Measurements from ENCODE around the gene N4BP2.

Gene N4BP2

DNA sequence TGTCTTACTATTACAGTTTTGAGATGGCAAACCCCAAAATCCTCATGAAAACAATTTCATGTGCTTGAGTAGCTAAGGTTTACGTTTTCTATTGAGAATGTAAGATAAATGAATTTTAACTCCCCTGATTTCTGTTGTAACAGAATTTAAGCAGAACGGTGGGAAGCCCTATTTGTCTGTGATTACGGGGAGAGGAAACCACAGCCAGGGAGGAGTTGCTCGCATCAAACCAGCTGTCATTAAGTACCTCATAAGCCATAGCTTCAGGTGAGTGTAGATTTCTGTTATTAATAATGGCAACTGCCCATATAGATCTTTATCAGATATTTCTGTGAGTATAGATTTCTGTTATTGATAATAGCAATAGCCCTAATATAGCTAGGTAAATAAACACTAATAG, 96.0 kb downstream of the N4BP2 start:
- no peak for DNase-seq (ENCODE audit: low read depth, low spot score)

DNA sequence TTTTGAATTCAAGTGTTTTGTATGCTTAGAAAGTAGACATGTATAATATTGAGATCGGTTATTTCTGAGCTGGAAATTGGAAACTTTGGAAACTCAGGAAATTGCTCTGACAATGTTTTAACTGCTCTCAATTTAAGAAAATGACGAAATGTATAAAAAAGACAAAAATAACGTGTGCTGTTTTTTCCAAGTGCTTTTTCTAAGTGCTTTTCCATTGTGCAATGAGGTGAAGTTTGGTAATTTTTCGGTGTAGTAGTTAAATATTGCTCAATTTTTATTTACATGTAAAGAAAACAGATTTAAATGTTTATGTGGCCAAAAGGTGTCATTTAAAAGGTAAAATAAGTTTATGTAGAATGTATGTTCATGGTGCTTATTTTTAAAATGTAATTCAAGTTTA, 100.8 kb downstream of the N4BP2 start:
- DNase-seq (ENCODE audit: low read depth, low spot score) = no peak

DNA sequence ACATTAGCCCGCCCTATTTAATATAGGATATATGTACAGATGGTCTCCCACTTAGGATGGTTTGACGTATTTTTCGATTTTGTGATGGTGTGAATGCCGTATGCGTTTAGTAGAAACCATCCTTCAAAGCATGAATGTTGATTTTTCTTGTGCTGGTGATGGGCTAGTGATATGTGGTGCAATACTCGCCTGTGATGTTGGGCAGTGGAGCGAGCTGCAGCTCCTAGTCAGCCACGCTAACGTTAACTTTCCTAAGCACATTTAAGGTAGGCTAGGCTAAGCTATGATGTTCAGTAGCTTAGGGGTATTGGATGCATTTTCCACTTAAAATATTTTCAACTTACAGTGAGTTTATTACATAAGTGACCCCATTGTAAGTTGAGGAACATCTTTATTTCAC, 103.6 kb downstream of the N4BP2 start:
- DNase-seq (ENCODE audit: low read depth, low spot score) = no peak

DNA sequence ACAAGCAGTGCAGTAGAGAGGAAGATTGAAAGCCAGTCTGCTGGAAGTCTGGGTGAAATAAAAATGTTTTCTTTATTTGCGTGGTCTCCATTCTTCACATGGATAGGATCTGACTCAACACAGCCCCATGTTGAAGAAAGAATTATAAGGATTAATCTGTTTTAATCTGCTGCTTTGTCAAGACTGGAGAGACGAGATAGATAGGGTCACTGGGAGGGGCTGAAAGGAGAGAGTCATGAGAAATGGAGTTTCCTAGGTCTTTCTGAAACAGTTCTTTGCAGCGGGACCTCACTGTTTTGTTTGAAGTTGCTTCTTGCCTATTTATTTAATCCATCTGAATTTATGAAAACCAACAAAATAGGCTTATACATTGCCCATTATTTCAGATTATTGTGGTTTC, 107.8 kb downstream of the N4BP2 start:
- DNase-seq (ENCODE audit: low read depth, low spot score) = no peak

DNA sequence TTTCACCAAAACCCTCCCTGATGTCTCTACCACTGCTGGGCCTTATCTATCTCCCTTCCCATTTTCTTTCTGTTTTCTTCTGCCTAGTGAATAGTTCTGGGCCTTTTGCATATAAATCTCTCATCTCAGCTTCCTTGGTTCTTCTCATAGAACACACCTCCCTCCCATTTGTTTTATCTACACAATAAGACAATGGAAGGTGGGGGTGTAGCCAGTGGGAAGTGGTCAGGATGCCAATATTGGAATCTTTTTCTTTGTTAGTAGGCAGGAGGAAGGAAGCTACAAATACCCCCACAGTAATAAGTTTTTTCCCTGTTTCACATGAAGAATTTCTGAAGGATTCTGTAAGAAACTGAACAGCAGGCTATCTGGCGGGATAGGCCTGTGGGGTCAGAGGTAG, 109.3 kb downstream of the N4BP2 start:
- DNase-seq (ENCODE audit: low read depth, low spot score) = no peak

DNA sequence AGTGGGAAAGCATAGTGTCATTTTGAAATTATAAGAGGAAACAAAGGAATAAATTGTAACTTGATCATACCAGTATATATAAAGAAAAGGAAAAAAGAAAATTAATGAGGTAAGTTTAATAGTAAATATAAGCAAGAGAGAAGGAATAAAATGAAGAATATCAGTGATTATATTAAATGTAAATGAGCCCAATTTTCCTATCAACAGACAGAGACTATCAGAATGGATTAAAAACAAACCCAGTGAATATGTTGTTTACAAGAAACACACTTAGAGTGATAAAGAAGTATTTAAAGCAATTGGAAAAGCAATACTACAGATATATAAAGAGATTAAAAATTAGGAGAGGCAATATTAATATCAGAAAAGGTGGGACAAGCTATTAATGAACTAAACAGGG, 111.4 kb downstream of the N4BP2 start:
- no peak for DNase-seq (ENCODE audit: low read depth, low spot score)

DNA sequence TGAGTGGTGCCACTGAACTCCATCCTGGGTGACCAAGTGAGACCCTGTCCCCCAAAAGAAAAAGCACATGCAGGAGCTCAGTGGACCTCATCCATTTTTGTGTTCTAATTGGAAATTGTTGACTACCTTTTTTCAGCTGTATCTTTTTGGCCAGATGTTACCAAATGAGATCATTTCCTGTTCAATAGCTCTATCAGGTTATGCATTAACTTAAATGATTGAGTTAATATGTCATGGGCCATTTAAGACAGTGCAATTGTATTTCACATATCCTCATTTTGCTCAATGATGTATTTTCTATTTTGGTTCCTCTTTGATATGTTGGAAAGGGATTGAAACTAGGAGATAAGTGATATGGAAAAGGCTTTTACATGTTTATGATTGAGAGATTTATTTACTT, 113.9 kb downstream of the N4BP2 start:
- DNase-seq (ENCODE audit: low read depth, low spot score) = no peak

DNA sequence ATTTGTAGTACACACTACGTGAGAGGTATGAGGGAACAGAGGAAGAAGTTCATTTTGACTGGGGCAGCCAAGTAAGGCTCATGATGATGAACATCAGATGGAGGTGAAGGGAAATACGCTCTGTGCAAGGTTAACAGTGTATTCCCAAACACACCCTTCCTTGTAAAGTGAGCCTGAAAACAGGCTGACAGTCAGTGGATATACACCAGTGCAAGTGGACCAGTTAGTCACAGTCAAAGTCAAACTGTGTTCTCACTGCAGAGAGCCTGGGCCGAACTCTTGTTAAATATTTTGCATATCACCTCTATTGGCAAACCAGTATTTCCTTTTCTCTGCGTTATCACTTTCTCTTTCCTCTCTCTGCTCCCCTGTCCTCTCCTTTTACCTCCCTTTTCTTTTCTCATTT, 116.8 kb downstream of the N4BP2 start:
- no peak for DNase-seq (ENCODE audit: low read depth, low spot score)

DNA sequence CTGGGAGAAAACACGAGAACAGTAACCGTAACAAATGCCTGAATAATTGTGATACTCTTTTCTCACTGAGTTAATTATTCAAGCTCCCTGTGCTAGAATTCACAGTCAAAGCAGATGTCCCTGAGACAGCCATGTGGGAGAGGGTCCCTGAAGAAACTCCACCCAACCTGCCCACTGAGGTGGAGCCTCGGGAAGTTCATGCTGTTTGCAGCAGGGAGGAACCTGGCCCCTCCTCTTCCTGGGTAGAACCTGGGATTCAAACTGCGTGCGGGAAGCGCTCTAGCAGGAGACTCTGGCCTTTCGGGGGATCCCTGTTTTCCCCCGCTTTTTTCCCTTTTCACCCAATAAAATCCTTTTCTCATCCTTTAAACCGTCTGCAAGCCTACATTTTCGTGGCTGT, 120.0 kb downstream of the N4BP2 start:
- DNase-seq (ENCODE audit: low read depth, low spot score) = no peak

DNA sequence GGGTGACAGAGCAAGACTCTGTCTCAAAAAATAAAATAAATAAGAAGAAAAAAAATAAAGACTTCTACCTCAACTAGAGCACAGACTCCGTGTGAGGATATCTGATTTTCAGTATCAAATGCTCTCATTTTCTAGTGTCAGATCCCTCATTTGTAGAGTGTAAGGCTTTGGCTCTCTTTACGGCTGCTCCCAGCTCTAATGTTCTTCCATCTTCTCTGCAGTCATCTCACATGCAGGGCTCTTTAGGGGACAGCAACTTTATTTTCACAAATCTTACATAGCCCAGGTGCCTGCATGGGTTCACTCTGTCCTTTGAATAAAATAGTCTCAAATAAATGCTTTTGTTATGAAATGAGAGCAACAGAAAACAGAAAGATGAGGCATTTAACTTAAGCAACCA, 120.9 kb downstream of the N4BP2 start:
- DNase-seq (ENCODE audit: low read depth, low spot score) = no peak

DNA sequence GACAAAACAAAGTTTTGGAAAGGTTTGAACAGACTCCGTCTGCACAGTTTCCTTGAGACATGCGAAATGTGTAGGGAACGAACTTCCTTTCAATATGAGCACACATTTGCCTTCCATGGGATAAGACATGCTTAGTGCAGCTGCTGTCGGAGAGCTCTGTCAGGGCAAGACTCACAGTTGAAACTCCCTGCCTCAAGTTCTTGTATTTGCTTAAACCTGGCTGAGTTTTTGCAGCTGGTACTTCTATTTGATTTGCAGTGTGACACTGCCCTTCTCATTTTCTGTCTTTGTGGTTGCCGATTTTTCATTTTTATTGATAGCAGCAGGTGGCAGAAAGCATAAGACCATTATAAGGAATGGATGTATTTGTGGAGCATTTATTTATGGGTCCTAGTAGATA, 122.0 kb downstream of the N4BP2 start:
- DNase-seq (ENCODE audit: low read depth, low spot score) = no peak

DNA sequence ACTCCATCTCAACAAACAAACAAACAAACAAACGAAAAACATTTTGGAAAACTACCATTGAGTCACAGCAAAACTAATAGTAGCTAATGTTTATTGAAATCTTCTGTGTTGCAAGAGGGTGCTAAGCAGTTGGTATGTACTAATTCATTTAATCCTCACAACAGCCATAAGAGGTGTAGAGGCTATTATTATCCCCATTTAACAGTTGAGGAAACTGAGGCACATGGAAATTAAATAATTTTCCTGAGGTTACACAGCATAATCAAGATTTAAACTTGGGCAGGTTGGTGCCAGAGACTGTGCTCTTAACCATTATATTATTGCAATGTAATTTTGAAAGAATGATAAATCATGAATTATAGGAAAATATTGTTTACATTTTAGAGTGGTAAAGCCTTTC, 122.7 kb downstream of the N4BP2 start:
- DNase-seq (ENCODE audit: low read depth, low spot score) = no peak

DNA sequence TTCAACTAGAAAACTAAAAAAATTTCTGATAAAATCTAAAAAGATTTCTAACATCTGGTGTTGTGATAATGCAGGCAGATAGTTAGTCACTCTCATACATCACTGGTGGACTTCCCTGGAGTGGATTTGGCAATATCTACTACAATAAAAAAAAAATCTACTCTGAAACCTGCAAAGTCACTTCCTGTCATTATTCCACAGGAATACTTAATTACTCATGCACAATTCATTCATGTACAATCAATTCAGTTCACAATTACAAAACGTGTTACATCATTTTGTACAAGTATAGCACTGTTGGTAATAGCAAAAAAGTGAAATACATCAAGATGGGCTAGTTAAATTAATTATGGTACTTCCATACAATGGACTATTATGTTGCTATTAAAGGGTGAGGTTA, 123.7 kb downstream of the N4BP2 start:
- DNase-seq (ENCODE audit: low read depth, low spot score) = no peak

DNA sequence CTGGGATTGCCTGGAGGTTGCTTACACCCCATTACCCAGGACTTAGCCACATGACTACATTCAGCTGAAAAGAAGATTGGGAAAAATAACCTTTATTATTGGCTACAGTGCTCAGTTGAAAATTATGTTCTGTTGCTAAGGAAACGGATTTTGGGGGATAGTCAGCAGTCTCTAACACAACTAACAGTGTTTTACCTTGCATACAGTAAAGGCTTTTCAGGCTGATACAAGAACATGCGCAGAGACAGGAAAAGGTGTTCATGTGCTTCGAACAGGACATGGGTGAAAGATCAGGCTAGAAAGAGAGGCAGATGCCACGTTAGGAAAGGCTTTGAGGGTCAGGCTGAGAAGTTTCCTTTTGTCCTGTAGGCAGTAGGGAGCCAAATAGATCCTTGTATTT, 125.4 kb downstream of the N4BP2 start:
- DNase-seq (ENCODE audit: low read depth, low spot score) = no peak

DNA sequence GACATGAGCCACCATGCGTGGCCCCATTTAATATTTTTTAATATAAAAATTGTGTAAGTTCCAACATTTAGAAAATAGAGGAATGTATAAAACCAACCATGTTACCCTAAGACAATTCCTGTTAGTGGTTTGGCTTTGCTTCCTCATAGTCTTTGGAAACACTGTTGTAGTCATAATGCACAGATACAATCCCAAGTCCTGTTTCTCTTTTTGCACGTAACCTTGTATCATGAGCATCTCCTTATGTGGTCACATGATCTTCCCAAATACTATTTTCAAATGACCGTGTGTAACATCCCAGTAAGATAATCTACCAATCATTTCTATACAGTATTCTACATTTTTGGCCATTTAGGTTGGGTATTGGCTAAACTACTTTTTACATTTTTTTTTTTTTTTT, 126.3 kb downstream of the N4BP2 start:
- no peak for DNase-seq (ENCODE audit: low read depth, low spot score)

DNA sequence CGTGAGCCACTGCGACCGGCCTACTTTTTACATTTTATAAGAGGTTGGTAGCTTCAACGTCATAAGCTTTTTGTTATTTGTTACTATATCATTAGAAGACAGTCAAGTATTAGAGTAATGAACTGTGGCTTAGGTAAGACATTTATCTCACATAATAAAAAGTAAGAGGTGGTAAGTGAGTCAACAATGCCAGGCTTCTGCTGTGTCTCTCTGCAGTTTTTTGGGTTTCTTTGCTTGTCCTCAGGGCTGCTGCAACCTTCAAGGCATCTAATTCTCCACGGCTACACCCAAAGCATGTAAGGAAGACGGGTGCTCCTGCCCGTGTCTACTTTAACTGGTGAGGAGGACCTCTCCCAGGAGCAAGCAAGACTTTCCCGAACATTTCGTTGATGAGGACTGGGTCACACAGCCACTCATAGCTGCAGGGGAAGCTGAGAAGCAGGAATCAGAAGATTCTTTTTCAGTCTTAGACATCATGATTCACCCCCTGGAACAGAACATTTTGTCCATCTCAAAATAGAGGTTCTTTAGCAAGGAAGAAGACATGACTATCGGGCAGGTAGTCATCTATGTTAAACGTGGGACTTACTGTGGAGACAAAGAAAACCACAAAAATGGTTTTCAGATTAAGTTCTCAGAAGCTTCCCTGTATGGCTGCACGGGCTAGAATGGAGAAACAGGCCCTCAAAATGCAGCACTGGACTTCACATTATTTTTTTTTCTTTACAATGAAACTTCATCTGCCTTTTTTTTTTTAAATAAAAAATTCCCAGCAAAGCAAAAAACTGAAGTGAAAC, 127.2 kb downstream of the N4BP2 start:
- no peak for DNase-seq (ENCODE audit: low read depth, low spot score)

DNA sequence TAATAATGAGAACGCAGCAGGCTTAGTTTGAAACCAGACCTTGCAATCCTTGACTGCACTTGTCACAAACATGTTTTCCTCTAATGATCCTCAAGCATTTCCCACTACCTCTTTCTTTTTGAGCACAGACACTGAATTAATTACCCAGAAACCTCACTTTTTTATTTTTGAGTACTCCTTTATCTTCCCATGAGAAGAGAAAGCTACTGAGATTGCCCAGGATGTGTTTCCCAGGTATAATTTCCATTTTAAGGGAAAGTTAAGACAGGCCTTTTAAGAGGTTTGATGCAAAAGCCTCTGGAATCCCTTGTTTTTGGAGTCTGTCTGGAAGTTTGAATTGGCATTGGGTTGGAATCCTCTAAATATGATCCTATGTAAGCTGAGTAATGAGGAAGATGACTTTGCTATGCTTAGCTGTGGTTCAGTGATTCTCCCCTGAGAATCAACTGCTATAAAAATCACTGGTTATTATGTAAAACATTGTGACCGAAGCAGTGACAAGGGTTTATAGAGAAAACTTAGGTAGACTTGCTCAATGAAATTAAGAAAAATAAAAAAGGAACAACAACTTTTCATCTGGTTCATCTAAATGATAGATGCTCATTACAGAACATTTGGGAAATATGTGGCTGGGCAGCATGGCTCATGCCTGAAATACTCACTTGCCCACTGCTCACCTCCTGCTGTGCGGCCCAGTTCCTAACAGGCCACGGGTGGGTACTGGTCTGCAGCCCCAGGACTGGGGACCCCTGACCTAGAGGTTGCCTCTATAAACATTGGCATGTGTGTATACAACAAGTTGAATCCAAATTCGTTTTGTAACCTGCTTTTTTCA, 129.4 kb downstream of the N4BP2 start:
- no peak for DNase-seq (ENCODE audit: low read depth, low spot score)

DNA sequence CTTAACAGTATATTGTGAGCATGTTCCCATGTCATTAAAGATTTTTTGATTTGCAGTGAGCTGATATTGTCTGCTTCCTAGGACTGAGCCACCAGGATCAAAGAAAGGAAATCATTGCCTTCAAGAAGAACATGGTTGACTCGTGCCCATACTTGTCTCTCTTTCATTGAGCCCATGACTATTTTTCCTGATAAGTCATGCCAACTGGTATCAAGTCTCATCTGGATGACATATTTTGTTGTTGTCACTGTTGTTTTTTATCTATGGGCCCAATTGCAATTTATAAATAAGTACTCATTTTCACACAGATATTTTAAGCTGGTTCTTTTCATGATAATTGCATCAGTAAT, 130.0 kb downstream of the N4BP2 start:
- DNase-seq (ENCODE audit: low read depth, low spot score) = no peak

DNA sequence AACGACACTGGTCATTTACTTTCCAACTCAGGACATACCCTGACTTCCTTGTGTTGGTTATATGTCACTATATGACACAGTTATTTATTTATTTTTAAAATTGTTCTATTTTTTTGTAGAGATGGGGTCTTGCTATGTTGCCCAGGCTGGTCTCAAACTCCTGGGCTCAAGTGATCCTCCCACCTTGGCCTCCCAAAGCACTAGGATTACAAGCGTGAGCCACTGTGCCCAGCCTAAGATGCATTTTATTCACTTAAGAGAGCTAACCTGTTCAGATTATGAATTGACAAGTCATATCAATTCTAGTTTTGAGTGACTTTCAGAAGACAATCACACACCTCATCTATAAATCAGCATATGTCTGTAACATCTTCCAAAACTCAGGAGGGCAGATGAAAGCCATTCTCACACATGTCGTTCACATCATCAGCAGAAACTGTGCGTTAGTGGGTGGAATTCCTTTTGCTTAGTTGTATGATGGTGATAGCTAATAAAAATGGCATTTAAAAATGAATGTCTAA, 130.8 kb downstream of the N4BP2 start:
- no peak for DNase-seq (ENCODE audit: low read depth, low spot score)

DNA sequence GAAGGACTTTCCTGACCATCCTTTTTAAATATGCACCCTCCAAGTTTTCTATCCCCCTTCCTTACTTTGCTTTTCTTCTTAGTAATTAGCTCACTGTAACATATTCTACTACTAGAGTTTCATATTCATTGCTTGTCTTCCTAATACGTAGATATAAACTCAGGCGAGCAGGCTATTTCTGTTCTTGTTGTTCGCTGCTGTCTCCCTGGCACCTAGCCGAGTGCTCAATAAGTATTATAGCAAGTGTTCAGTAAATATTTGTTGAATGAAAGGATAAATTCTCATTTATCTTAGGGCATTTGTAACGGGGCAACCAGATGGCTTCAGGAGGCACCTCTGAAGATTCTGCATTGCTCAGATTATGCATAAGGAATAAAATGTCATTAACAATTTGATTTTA, 133.4 kb downstream of the N4BP2 start:
- no peak for DNase-seq (ENCODE audit: low read depth, low spot score)

DNA sequence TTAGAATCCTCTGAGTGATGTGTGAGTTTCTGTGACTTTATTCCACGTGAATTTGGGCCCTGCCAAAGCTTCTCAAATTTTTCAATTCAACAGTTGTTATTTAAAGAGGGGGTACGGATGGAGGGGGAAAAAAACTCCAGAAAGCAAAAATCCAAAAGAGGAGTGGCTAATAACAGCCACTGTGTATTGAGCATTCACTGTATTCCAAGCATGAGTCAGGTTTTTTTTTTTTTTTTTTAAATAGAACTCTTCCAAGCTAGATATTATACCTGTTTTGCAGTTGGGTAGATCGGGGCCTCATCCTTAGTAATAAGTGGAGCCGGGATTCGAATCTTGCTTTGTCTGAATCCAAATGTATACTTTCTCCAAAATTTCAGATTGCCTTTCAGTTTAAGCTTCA, 133.8 kb downstream of the N4BP2 start:
- DNase-seq (ENCODE audit: low read depth, low spot score) = no peak

DNA sequence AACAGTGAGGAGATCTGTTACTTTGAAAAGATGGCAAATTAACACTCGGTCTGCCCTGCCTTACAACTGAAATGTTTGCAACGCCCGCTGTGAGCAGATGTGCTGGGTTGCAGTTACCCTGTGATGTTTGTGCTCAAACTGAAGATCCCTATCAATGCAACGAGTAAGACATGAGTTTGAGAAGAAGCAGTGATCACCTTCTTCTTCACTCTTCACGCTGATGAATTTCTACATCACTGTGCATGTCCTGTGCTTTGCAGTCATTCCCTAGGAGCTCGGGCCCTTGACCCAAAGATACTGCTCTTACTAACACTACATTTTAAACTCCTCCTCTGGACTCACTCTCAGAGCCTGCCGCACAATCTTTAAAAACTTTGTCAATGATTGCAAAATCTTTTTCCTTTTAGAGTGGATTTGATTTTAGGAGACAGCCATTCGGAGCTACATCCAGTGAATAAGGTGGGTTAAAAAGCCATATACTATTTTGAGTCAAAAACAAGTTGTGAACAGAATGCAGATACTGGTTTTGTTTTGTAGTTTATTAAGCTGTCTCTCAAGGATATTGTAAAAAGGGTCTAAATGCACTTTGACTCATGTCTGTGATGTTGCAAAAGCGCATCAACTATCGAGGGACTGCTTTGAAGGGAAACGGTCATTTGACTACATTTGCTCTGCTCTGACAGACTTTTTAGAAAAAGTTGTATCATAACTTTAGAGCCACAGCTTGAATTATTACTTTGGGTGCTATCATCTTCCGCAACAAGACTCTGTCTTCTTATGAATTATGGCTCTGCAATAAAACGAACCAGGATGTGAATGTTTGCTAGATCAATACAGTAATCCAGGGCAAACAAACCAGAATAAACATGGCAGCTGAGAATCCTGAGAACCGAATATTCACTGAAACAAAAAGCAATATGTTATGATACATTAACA, 134.5 kb downstream of the N4BP2 start:
- no peak for DNase-seq (ENCODE audit: low read depth, low spot score)
